K562 (cell line): ENCODE measurements around the gene PIN1. TPM values are rescaled to one million over a fixed set of nuclear protein-coding genes. Genes with fewer than 3 reads are reported as not detected.

ENCODE experiments used
- ETV6 ChIP-seq, 3 experiments: fragments of 150-350 bp in 1 of 3; sonication (generic) in 1 of 3; formaldehyde crosslinking in 1 of 3; IDR thresholded peaks; 2 replicates each; pipeline versions ENCODE4 v1.6.1 to v1.8.0; 2014 to 2022; ENCODE audit warnings: borderline replicate concordance in 2 of 3, low read depth in 2 of 3, antibody characterized with exemption in 1 of 3, low read length in 1 of 3, mild to moderate bottlenecking in 1 of 3, missing genetic modification reagents in 1 of 3
- HLTF ChIP-seq: fragments of 450-650 bp; IDR thresholded peaks from 2 replicates; pipeline ENCODE4 v1.6.1; 2016
- KDM4B ChIP-seq, 2 experiments: fragments of 450-650 bp in 1 of 2; sonication (generic) in 1 of 2; IDR thresholded peaks; 2 replicates each; pipeline ENCODE4 v1.6.1; 2016 to 2017; ENCODE audit warnings: borderline replicate concordance in 2 of 2, antibody characterized with exemption in 1 of 2, low read depth in 1 of 2, mild to moderate bottlenecking in 1 of 2
- RBM34 ChIP-seq: fragments of 200-400 bp; formaldehyde crosslinking; IDR thresholded peaks from 2 replicates; pipeline ENCODE4 v1.6.1; 2018; ENCODE audit warnings: low read length, borderline replicate concordance; ENCODE audit not compliant: insufficient read depth
- ZNF282 ChIP-seq: sonication (generic); formaldehyde crosslinking; IDR thresholded peaks from 2 replicates; pipeline ENCODE4 v1.8.1; 2023; ENCODE audit warnings: missing genetic modification reagents
- polyA plus RNA-seq, 8 experiments: library from polyadenylated mRNA; depleted of rRNA in 4 of 8; stranded (reverse) in 5 of 8; unstranded in 3 of 8; fragments of >200 nt; fragmentation: Nextera tagmentation in 2 of 8; fragmentation: Illumina TruSeq in 1 of 8; extraction: Ambion mirVana in 2 of 8; extraction: Trizol in 1 of 8; gene quantifications; 2 replicates each; pipeline versions ENCODE4 v1.2.1 to v1.2.3, GENCODE V29; 2011 to 2014; ENCODE audit warnings: inconsistent platforms in 1 of 8, missing spikeins in 1 of 8
- total RNA-seq, 7 experiments: library from RNA; depleted of rRNA in 6 of 7; stranded (reverse); fragments of >200 nt in 6 of 7; fragmentation: Illumina TruSeq in 2 of 7; extraction: Trizol in 2 of 7; gene quantifications; 2 replicates each; pipeline versions ENCODE4 v1.2.1 to v1.2.3, GENCODE V29; 2011 to 2021; ENCODE audit warnings: low replicate concordance in 1 of 7
- TF ChIP-seq, protein P1 (sequence below): sonication (generic); formaldehyde crosslinking; IDR thresholded peaks from 2 replicates; pipeline ENCODE4 v1.8.1; 2023; ENCODE audit warnings: missing genetic modification reagents, mild to moderate bottlenecking, borderline replicate concordance
- TF ChIP-seq, protein P2 (sequence below), 2 experiments: fragments of 450-650 bp in 1 of 2; sonication (generic) in 1 of 2; formaldehyde crosslinking in 1 of 2; IDR thresholded peaks in 1 of 2; conservative IDR thresholded peaks in 1 of 2; 2 replicates each; pipeline versions ENCODE4 v1.6.1 to v1.8.1; 2016 to 2023; ENCODE audit warnings: mild to moderate bottlenecking in 2 of 2, moderate library complexity in 2 of 2, inconsistent platforms in 1 of 2, missing genetic modification reagents in 1 of 2
- TF ChIP-seq, protein P3 (sequence below): fragments of 250-450 bp; sonication (Bioruptor Pico); IDR thresholded peaks from 2 replicates; pipeline ENCODE4 v1.5.0; 2020; ENCODE audit warnings: mild to moderate bottlenecking

PIN1 gene
- total and polyA plus RNA-seq, 9 of the 15 experiments (the other 6 are each of a cell fraction or from before 2014, with no cell fraction given), result 1.6 to 178 (median 42.5) TPM

DNA sequence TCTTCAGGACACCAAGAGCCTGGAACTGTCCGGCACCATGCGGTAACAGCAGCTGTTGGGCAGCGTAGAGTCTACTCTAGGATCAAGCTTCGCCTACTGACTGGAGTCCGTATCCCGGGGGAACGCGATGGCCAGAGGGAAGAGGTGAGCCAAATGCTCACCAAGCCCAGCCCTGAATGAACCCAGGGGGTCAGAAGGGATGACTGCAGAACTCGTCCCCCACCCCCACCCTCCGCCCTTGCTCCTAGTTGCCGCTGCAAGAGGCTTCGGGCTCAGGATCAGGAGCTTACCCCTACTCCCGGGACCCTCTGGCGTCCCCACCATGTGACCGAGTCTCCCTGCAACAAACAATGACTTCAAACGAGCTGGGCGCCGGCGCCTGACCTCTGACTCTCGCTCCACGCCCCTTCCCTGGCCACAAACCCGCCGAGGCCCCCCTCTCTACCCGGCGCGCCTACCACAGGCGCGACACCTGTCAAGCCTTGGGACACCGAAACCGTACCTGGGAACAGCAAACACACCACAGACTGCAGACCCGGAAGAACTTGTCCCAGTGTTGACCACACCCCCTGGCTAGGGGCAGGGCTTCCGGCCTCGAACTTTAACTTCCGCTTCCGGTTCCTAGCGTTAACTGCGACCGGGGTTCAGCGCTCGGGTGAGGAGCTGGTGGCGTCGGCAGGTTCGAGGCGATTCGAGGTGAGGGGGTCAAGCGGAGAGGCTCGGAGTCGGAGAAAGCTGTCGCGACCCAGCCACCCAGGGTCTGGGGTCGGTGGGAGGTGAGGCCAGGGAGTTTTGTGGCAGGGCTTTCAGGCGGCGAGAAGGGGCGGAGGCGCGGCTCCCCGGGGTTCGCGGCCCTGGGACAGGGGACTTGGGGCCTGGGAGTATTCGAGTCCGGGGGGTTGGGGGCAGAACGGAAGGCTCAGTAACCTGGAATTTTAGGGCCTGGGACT, 7.6 kb upstream of the PIN1 start, which contains the start of gene UBL5 (continued):
- TF ChIP-seq, protein P1, sequence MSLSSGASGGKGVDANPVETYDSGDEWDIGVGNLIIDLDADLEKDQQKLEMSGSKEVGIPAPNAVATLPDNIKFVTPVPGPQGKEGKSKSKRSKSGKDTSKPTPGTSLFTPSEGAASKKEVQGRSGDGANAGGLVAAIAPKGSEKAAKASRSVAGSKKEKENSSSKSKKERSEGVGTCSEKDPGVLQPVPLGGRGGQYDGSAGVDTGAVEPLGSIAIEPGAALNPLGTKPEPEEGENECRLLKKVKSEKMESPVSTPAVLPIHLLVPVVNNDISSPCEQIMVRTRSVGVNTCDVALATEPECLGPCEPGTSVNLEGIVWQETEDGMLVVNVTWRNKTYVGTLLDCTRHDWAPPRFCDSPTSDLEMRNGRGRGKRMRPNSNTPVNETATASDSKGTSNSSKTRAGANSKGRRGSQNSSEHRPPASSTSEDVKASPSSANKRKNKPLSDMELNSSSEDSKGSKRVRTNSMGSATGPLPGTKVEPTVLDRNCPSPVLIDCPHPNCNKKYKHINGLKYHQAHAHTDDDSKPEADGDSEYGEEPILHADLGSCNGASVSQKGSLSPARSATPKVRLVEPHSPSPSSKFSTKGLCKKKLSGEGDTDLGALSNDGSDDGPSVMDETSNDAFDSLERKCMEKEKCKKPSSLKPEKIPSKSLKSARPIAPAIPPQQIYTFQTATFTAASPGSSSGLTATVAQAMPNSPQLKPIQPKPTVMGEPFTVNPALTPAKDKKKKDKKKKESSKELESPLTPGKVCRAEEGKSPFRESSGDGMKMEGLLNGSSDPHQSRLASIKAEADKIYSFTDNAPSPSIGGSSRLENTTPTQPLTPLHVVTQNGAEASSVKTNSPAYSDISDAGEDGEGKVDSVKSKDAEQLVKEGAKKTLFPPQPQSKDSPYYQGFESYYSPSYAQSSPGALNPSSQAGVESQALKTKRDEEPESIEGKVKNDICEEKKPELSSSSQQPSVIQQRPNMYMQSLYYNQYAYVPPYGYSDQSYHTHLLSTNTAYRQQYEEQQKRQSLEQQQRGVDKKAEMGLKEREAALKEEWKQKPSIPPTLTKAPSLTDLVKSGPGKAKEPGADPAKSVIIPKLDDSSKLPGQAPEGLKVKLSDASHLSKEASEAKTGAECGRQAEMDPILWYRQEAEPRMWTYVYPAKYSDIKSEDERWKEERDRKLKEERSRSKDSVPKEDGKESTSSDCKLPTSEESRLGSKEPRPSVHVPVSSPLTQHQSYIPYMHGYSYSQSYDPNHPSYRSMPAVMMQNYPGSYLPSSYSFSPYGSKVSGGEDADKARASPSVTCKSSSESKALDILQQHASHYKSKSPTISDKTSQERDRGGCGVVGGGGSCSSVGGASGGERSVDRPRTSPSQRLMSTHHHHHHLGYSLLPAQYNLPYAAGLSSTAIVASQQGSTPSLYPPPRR (CRISPR knock-in tag), result no peak
- TF ChIP-seq ETV6 (IDR thresholded peaks at IDR 0.05; ENCODE audit: borderline replicate concordance in 1 of 2, low read depth in 2 of 2, low read length in 1 of 2) (no peak; a peak in 1 of 4 replicates), ETV6 (CRISPR knock-in tag; IDR thresholded peaks at IDR 0.05; ENCODE audit: borderline replicate concordance) (no peak), HLTF (peak; percentile 65; the same call in 1 of the 2 replicates), ZNF282 (no peak), RBM34 (no peak), KDM4B (IDR thresholded peaks at IDR 0.05; ENCODE audit: borderline replicate concordance in 2 of 2, low read depth in 1 of 2) (peak in 1 of 2 experiments; percentile 98; a peak in 2 of 4 replicates)
- TF ChIP-seq, protein P2, sequence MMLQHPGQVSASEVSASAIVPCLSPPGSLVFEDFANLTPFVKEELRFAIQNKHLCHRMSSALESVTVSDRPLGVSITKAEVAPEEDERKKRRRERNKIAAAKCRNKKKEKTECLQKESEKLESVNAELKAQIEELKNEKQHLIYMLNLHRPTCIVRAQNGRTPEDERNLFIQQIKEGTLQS (IDR thresholded peaks at IDR 0.05), result no peak
- TF ChIP-seq, protein P2 (CRISPR knock-in tag; conservative IDR thresholded peaks at IDR 0.05), result no peak
- TF ChIP-seq, protein P3, sequence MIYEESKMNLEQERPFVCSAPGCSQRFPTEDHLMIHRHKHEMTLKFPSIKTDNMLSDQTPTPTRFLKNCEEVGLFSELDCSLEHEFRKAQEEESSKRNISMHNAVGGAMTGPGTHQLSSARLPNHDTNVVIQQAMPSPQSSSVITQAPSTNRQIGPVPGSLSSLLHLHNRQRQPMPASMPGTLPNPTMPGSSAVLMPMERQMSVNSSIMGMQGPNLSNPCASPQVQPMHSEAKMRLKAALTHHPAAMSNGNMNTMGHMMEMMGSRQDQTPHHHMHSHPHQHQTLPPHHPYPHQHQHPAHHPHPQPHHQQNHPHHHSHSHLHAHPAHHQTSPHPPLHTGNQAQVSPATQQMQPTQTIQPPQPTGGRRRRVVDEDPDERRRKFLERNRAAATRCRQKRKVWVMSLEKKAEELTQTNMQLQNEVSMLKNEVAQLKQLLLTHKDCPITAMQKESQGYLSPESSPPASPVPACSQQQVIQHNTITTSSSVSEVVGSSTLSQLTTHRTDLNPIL (CRISPR knock-in tag), result no peak
